ENCODE results near the gene PHF21B.

DNA sequence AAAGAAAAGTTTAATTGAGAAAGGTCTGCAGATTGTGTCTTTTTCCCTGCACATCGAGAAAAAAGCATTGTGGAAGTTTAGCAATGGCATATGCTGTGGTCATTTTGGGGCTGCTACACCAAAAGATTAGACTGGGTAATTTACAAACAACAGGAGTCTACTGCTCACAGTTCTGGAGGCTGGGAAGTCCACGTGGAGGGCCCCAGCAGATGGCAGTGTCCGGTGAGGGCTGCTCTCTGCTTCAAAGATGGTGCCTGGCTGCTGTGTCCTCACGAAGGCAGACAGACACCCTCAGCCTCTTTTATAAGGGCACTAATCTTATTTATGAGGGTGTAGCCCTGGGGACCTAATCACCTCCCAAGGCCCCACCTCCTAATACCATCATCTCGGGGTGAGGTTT lies 21.1 kb downstream of the PHF21B start:
- no peak for TF ChIP-seq FOXP2 (optimal IDR thresholded peaks at IDR 0.05; ENCODE audit: control extremely low read depth, extremely low read length, insufficient read depth)
- TF ChIP-seq EZH2 (IDR thresholded peaks at IDR 0.05) = no peak
- TF ChIP-seq POLR2AphosphoS5 (IDR thresholded peaks at IDR 0.05; ENCODE audit: borderline replicate concordance, low read depth, low read length) = no peak
